Activated CD4-positive, alpha-beta T cell treated with anti-CD3 and anti-CD28 coated beads, Interleukin-2, amount 50 U/mL, for 4 hours (primary cell): ENCODE measurements around the gene WASF2.

Source experiments
- DNase-seq, 2 experiments: peaks; one replicate each; pipeline ENCODE4 v3.0.0-alpha.2; 2020

WASF2 gene

GRCh38 chr1:27368869-27369582 is 120.9 kb downstream of the WASF2 start:
- DNase-seq, result no peak

GRCh38 chr1:27367160-27367650 is 122.8 kb downstream of the WASF2 start:
- DNase-seq, result no peak

GRCh38 chr1:27366411-27367159 is 123.4 kb downstream of the WASF2 start, which contains the start of gene MAP3K6:
Gene MAP3K6 (minus strand): TSS chr1:27366961. CDS start chr1:27366597, 364 bp downstream.
- DNase-seq, result no peak

- DNase-seq, result peak; percentile 56 to 61
Observed at GRCh38 chr1:27366113-27366410, 123.9 kb downstream of the WASF2 start.

GRCh38 chr1:27365372-27366112 is 124.4 kb downstream of the WASF2 start:
- DNase-seq, result peak; percentile 71 to 76

- no peak for DNase-seq
Observed at GRCh38 chr1:27364696-27365371, 125.1 kb downstream of the WASF2 start.

- no peak for DNase-seq
Observed at GRCh38 chr1:27363766-27364695, 125.9 kb downstream of the WASF2 start.

- DNase-seq, result no peak
Observed at GRCh38 chr1:27361553-27361952, 128.4 kb downstream of the WASF2 start.

GRCh38 chr1:27361044-27361402 is 128.9 kb downstream of the WASF2 start:
- no peak for DNase-seq

GRCh38 chr1:27360159-27361043 is 129.6 kb downstream of the WASF2 start:
- DNase-seq, result peak in 1 of 2 experiments; percentile 35

GRCh38 chr1:27359822-27360158 is 130.2 kb downstream of the WASF2 start:
- no peak for DNase-seq

- no peak for DNase-seq
Observed at GRCh38 chr1:27358928-27359313, 131.0 kb downstream of the WASF2 start.

GRCh38 chr1:27358038-27358927 is 131.7 kb downstream of the WASF2 start:
- DNase-seq, result no peak

GRCh38 chr1:27357281-27358037 is 132.5 kb downstream of the WASF2 start:
- DNase-seq, result peak; percentile 76 to 77

- DNase-seq, result no peak
Observed at GRCh38 chr1:27356619-27357280, 133.2 kb downstream of the WASF2 start.

- DNase-seq, result no peak
Observed at GRCh38 chr1:27356277-27356618, 133.7 kb downstream of the WASF2 start.

- DNase-seq, result no peak
Observed at GRCh38 chr1:27355683-27356082, 134.3 kb downstream of the WASF2 start.
